ENCODE measurements around the gene RBL2.

DNA sequence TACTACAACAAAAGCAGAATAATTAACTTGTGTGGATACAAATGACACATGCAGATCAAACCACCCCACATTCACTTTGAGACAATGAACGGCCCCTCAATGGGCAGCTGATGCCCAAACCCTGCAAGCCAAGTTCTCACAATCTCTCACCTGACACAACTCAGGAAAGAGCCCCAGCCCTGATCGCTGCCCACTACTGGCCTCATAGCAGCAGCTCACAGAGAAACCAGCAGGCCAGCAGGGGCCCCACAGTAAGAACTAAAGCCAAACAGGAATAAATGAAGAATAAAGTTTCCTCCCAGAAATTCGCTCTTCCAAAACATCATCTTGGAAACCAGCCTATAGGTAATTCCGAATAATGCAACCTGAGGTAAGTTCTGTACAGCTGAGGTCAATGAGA lies 61.1 kb downstream of the RBL2 start:
- TF ChIP-seq, protein P1, sequence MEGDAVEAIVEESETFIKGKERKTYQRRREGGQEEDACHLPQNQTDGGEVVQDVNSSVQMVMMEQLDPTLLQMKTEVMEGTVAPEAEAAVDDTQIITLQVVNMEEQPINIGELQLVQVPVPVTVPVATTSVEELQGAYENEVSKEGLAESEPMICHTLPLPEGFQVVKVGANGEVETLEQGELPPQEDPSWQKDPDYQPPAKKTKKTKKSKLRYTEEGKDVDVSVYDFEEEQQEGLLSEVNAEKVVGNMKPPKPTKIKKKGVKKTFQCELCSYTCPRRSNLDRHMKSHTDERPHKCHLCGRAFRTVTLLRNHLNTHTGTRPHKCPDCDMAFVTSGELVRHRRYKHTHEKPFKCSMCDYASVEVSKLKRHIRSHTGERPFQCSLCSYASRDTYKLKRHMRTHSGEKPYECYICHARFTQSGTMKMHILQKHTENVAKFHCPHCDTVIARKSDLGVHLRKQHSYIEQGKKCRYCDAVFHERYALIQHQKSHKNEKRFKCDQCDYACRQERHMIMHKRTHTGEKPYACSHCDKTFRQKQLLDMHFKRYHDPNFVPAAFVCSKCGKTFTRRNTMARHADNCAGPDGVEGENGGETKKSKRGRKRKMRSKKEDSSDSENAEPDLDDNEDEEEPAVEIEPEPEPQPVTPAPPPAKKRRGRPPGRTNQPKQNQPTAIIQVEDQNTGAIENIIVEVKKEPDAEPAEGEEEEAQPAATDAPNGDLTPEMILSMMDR (IDR thresholded peaks at IDR 0.05): peak; percentile 34
- TF ChIP-seq ZFX (IDR thresholded peaks at IDR 0.05; ENCODE audit: borderline replicate concordance): no peak
